Kidney tubule cell (primary cell): Measurements from ENCODE around the gene HEPHL1.

Experiments
- DNase-seq: peaks from one replicate; pipeline ENCODE4 v3.0.0-alpha.2; 2018; ENCODE audit warnings: low spot score

Gene HEPHL1

DNA sequence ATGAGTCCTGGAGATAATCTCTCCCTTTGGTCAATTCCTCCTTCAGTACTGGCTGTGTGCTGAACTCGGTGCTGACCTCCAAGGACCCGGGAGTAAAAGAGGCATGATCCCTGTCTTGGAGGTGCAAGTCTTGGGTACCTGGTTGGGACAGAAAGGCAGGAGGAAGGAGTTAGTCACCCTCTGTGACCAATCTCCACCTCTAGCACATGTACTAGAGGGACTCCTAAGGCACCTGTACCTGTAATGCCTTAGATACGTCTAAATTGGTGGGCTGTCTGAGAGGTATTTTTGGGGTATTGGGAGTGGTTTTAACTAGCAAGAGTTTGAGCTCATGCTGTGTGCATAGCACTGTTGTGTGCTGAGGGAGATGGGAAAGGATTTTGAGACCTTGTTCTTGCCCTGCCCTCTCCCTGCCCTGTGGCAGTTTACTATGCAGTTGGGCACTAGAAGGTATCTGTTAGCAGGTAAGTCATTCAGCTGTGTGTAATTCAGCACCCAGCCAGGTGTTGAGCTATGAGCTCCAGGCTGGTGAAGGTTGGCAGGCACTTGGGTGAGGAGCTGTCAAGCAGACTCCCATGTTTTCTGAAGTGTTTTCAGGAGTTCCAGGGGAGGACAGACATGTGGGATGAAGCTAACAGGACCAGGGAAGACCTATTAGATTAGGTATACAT, 110.0 kb downstream of the HEPHL1 start:
- peak; percentile 25 for DNase-seq

- DNase-seq = no peak
Observed at GRCh38 chr11:94131718-94132115, 110.6 kb downstream of the HEPHL1 start.

GRCh38 chr11:94132152-94132558, 111.0 kb downstream of the HEPHL1 start:
- peak; percentile 73 for DNase-seq

DNA sequence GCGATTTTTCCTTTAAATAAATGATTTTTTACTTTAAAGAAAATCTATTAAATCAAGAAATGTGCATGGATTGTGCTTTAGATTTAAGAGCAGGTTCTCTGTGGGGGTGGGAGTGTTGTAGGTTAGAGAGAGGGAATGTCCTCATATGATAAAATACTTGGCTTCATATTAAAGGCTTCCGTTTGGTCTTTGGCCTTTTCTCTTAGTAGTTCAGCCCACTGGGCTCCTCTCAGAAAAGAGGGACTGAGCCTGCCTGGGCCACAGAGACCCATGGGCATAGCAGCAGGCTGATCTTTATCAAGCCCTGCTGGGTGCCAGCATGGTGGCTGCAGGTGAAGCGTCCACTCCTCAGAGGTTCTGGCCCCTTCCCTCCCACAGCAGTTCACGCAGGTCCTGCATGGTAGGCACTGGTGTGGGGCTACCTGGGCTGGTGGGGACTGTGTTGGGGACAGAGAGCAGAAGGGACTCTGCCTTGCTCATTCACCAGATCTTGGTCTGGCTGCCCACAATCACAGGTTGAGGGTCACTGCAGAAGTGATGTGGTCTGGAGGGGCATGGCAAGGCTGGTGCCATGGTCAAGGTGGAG, 111.8 kb downstream of the HEPHL1 start:
- DNase-seq = no peak

DNA sequence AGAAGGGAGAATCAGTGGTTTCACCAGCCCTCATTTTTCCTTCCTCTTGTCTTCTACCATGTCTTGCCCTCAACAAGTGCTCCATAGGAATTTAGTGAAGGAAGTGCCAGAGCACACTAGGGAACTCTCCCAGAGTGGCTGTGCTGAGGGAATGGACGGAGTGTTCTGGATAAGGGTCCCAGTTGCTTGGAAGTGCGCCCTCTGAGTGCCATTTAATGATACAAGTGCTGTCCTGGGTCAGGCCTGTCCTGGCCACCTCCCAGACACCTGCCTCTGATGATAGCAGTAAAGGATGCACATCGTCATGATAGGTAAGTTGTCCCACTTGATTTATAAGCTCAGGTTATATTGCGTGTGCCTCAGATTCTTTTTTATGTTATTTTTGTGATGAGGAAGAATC, 112.6 kb downstream of the HEPHL1 start:
- no peak for DNase-seq

- peak; percentile 89 for DNase-seq
Observed at GRCh38 chr11:94134651-94135512, 113.7 kb downstream of the HEPHL1 start.

- peak; percentile 36 for DNase-seq
Observed at GRCh38 chr11:94139416-94139815, 118.3 kb downstream of the HEPHL1 start.

DNA sequence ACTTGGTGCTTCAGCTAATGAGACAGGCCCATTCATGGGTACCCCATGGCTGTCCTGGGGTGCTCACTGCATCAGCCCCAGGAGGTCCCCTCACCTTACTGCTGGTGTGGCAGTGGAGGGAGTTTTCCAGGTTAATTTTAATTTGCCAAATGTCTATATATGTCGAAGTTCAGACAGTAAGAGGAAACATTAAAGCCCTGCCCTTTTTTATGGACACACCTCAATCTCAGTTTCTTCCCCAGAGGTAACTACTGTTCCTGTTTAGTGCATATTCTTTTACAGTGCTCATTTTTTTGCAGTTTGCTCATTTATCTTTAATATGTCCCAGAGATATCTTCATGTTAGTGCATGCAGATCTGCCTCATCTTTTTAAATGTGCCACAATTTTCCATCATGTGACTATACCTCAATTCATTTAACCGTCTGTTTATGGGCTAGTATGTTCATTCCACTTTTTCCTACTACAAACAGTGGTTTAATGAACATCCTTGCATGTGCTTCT, 119.1 kb downstream of the HEPHL1 start:
- no peak for DNase-seq

DNA sequence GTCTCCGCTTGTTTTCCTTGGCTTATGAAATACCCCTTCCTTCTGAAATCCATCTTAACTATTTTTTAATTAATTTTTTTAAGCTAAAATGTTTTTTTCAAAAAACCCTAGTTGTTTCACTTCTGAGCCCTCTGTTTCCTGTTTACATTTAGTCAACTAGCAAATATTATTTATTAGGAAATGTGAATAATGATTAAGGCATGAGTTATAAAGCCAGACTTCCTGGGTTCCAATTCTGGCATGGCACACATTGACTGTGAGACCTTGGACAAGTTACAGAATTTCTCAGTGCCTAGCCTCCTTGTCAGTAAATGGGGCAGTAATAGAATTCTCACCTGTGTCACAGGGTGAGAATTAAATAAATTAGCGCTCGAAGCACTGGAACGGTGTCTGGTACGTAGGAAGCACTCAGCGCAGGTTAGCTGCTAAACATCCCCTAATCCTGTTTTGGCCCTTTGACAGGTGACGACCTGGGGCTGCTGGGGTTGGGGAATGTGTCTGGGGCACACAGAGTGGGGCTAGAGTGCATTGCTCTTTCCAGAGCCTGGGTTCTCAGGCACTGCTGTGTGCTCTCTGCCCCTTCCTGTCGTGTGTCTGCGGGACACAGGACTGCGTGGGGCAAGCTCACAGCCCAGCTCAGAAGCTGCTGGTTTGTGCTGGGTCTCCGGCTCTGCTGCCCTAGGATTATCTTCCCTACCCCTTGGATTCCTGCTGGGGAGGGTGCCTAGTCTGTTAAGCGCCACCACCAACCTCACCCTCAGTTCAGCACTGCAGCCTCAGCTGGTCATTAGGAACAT, 120.6 kb downstream of the HEPHL1 start:
- no peak for DNase-seq

DNA sequence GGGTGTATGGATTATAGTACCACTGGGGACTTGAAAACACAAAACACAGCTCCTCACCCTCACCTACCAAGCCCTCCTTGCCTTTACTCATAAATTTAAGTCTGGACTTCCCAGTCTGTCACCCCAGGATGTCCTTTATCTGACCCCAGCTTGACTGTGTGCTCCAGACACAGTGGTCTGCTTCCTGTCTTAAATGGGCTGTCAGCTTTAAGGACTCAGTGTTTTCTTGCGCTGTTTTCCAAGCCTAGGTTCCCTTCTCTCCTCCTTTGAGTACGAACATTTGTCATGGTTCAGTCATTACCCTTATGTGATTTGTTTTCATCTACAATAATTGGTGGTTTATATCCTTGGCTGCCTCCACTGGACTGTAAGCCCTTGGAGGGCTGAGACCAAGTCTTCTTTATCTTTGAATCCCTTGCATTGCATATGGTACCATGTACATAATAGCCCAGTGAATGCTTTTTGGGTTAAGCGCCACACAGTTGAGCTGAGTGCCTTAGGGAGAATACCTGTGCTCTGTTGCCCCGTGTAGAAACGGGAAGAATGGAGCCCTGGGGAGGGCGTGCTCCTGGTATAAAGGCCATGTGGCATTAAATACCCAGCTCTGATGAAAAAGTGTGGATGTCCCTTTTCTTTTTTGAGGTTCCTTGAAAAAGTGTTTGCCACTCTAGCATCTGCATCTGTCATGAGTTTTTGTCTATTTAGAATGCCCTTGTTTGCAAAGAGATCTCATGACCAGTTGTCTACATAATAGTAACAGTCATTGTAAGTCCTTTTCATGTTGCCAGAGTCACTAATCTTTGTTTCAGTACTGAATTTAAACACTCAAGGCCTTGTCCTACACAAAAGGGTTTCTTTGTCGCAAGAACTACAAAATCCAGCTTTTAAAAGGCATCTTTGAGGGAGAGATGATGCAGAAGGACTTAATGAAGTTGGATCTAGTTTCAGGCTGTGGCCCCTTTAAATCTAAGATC, 121.4 kb downstream of the HEPHL1 start:
- peak; percentile 30 for DNase-seq

- peak; percentile 55 for DNase-seq
Observed at GRCh38 chr11:94144216-94144615, 123.1 kb downstream of the HEPHL1 start.

- DNase-seq = no peak
Observed at GRCh38 chr11:94144664-94145063, 123.5 kb downstream of the HEPHL1 start.

GRCh38 chr11:94145431-94145830, 124.3 kb downstream of the HEPHL1 start:
- no peak for DNase-seq

- no peak for DNase-seq
Observed at GRCh38 chr11:94145916-94146315, 124.8 kb downstream of the HEPHL1 start.

GRCh38 chr11:94147433-94147845, 126.3 kb downstream of the HEPHL1 start:
- no peak for DNase-seq

- DNase-seq = no peak
Observed at GRCh38 chr11:94148189-94148588, 127.0 kb downstream of the HEPHL1 start.

GRCh38 chr11:94149431-94150017, 128.4 kb downstream of the HEPHL1 start:
- no peak for DNase-seq

GRCh38 chr11:94150056-94150455, 128.9 kb downstream of the HEPHL1 start:
- no peak for DNase-seq

DNA sequence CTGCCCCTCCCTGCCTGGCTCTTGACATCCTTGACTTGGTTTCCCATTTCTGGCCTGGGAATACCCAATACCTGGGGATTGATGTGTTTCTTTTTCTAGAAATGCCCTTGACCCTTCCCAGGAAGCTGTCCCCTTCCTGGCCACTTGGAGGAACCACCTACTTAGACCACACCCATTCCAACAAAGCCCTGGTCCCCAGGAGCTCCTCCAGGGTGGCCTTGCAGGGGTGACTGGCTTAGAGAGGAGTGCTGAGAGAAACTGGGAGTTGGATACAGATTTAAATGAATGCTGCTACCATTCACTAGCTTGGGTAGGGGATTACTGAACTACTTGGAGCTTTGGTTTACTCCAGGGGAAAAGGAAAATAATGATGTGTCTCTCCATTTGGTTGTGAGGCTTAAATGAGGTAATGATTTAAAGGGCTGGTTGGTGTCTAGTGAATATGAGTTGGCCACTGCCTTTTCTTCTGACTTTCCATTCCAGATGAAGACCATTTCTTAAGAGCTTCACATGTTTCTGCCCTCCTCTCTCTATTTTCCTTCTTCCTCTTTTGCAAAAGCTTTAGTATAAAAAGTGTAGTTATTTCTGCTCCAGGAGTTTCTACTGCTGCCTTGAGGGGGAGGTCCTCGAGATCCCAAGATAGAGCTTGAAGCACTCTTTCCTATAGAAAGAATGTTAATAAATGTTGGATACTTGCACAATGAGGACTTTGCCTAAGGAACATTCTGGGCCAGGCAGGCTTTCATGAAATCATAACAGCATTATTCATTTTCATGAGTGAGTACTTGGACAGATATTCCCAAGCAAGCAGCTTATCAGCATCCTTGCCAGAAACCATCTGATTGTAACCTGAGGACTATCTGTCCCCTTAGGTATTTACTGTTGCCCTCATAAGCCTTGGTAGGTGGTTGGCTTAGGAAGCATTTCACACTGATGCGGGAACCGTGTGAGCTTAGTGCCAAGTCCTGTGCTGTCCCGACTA, 129.8 kb downstream of the HEPHL1 start:
- DNase-seq = no peak
